Measurements from ENCODE around the gene HTR3A.

Gene HTR3A

DNA sequence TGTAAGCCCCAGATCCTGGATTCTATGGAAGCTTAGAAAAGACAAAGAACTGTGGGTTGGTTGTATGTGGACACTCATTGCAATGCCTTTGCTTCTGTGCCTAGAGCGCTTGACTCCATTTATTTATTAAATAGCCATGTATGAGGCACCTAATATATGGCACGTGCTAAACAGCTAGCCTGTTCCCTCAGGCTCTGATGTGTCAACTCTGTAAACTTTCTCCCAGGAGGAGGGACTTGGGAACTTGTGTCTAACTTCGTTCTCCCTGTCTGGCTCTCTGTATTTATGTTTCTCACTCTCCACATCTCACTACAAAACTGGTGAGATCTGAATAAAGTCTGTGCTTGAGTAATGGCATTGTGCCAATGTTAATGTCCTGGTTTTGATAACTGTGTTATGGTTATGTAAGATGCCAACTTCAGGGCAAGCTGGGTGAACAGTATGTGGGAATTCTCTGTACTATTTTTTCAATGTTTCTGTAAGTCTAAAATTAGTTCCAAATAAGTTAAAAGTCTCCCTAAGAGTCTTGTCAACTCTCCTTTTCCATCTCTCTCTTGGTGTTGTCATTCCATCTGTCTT is 50.5 kb downstream of the HTR3A start:
- DNase-seq: no peak

DNA sequence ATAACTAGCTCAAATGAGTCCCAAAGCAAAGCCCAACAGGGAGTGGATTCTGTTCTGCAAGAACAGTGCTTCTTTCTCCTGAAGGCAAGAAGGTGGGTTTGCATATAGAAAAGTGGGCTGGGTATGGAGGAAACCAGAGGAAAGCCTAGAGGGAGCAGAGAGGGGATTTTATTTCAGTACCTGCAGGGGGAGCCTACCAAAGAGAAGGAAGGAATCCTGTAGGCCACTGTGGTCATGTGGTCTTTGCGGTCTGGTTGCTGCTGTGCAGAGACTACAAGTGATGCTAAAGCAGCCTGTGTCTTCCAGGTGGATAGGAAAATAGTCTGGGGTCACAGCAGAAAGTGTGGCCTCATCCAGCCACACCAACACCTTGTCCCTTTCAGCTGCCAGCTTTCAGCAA is 51.4 kb downstream of the HTR3A start:
- DNase-seq: no peak

DNA sequence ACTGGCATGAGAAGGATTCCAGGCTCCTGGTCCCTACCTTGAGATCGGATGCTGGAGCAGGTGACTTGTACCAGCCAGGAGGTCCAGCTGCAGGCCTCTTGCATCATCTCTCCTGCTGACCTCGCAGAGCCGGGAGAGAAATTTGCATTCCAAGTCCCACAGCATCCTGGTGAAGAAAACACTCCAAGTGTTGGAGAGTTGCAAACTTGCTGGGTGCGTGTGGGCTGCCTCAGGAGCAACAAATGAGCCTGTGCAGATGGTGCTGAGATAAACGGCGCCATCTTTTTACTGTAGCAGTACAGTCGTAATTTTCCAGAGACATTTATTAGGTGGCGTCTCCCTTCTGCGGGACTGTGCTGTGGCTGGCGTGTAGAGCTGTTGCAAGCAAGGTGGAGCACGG is 52.5 kb downstream of the HTR3A start:
- no peak for DNase-seq

DNA sequence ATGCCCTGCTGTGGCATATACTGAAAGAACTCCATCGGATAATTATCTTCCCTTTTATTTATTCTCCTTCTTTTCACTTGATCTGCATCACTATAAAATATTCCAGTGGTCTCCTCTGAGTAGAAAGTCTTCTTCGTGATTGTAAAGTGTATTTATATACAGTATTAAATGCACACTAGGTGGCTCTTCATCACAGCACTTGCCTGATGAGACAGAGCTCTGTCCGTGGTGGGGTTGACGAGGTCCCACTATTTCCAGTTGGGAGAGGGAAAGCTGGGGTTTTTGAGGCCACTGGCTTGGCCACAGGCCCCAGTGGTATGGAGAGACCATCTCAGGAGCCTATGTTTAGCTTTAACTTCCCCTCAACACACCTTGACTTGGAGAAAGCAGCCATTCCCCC is 53.0 kb downstream of the HTR3A start:
- DNase-seq: no peak

DNA sequence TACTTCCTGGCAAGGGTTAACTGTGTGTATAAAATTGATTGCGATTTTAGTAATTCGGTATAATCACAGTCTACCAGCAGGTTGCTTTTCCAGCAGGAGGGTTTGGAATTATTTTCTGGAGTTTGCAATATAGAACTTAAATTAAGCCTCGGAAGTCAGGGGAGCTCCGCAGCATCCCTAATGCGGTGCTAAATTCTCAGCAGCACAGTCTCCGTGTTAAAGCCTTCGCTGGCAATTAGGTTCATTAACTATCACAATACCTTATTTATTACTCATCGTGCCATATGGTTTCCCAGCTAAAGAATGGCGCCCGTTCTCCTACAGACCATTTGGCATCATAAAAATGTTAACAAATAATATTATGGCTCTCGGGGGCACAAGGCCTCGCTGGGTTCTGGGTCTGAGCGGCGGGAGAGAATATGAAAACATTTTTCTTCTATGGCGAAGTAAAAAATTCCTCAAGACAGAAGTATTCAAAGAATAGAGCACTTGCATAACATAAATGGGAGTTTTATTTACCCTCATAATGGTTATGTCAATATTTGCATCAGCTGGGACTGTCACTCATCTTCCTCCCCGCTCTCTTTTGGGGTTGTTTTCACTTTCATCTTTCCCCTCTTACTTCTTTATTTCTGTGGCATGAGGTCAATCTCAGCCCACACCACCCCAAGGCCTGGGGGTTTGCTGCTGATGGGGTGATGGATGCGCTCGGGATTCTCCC is 56.5 kb downstream of the HTR3A start:
- DNase-seq: peak; percentile 22

DNA sequence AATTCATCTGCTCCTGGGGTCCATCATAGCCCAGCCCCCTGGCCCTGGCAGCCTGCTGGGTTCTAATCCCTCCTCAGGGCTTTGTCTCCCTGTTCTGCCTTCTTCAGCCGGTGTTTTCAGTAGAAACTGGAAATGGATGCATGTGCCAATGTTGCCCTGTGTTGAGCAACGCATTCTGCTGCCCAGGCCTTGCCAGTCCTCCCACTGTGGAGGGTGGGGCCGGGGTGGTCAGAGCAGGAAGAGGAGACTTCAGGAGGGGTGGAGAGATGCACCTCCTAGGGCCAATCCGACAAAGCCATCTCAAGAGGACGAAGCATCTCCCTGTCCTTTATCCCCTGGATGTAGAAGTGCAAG is 57.0 kb downstream of the HTR3A start:
- no peak for DNase-seq

DNA sequence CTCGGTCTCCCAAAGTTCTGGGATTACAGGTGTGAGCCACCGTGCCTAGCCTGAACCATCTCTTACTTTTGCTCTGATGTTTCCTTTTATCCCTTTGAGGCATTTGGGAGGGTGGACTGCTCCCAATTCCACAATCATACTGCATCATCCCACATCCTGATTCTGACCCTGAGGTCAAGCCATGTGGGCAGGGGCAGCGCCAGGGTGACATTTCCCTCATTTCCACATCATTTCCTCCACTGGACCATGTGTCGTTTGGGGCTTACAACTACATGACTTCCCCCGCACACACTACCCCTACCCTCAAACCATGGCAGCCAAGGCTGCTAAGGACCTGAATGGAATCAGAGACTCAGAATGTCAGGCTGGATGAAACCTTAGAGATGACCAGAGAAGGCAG is 58.2 kb downstream of the HTR3A start:
- no peak for DNase-seq

DNA sequence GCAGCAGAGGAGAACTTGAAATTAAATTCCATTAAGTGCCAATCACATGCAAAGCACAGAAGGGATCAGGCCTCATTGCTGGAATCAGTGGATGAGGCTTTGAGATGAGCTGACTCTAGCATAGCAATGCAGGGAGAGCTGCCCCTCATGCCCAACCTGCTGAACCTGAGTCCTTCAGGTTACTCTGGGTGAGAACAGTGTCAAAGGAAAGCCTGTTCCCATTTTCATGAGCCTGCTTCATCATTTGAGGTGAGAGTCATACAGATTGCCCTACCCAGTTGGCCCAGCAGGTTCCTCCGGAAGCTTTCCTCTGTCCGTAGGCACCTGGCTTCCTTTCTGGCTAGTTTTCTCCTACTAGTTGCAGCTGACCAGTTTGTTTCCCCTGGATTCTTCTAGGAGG is 58.7 kb downstream of the HTR3A start:
- DNase-seq: no peak

DNA sequence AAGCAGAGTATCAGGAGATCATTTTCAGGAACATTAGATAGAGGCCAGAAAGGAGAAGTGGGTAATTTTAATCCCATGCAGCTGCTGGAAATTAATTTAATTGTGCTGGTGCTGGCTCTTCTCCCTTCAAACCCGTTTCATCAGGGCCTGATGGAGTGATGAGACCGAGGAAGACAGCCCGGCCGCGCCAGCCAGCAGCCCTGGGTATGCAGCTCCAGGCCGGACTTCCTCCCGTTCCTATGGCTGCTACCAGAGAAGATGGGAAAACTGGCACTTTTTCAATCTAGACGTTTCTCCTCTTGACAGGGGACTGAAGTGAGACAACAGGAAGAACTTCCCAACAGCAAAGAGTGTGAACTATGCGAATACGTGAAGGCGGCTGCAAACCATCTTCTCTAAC is 60.0 kb downstream of the HTR3A start:
- no peak for DNase-seq

DNA sequence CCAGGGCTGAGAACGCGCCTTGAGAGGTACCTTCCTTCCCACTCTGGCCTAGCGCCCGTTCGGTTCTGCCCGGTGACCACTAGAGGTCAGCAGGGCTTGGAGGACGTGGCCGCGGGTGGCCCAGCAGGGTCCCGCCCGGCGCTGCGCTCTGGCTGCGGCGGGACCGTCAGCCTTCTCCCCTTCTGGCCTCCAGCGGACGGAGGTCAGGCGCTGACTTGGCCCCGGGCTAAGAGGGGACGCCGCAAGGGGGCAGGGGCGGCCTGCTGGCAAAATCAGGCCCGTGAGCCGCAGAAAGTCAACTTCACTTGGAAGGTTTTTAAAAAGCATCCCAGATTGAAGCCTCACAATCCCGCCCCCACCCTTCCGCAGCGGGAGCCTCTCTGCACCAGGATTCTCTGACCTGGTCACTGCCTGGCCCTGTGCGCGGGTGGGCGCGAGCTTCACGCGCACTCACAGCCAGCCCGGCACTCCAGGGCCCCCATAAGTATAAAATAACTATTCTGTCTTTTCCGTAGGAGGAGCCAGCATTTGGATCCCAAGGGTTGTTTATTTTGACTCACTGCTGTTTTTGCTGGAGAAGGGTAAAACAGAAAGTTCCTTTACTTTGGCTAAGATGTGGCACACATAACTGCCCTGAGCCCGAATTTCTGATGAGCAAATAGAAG is 61.4 kb downstream of the HTR3A start:
- DNase-seq: no peak

DNA sequence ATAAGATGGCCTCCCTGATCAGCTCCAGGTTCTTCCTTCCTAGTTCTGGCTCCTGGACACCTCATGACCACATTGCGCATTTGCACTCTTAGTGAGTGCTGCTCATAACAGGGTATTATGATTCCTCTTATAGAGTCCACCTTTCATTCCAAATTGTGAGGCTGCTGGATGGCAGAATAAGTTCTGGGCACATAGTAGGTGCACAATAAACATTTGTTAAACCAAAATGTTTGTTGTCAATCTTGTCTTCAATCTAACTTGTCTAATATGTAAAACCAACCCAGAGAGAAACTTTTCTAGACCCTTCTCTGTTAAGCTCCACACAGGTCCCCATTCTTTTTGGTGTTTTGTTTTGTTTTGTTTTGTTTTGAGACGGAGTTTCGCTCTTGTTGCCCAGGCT is 62.0 kb downstream of the HTR3A start:
- DNase-seq: no peak

DNA sequence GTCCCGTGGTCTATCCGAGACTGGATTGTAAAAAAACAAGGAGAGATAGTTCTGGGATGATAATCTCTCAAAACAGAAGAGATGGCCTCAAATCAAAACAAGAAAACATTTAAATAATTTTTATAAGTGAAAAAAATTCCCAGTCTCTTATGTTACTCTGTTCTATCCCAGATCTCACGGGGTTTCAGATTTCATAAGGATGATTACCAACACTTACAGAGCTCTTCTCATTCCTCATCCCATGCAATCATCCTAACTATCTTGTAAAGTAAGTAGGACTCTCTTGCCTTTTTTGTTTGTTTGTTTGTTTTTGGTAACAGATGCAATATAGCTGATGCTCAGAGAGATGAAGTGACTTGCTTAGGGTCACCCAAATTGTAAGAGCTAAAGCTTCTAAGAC is 64.6 kb downstream of the HTR3A start:
- no peak for DNase-seq

Measured in NCI-H1694 (cell line).